DND-41 (cell line): Measurements from ENCODE around the gene CACTIN.
"Not testable (repeated sequence)": the region's sequence is repeated elsewhere in the genome, so short reads cannot be mapped to it uniquely, and the experiment has no call there.

Source experiments
- ATAC-seq: fragments of 200-7000 bp; cut with Tn5 transposase; 3 replicates; pipeline ENCODE4 v1.9.1; 2021; ENCODE audit warnings: low read depth; ENCODE audit not compliant: insufficient read depth
- DNase-seq: peaks from one replicate; pipeline ENCODE4 v3.0.0-alpha.2; 2020
- H2AFZ ChIP-seq: 2 replicates; pipeline ENCODE4 v1.6.0; 2012; ENCODE audit warnings: low read depth, low read length
- H3K27ac ChIP-seq: 2 replicates; pipeline ENCODE4 v1.5.1; 2012; ENCODE audit warnings: low read length, inconsistent platforms
- H3K27me3 ChIP-seq: fragments of 200-600 bp; sonication (generic); 2 replicates; pipeline ENCODE4 v1.6.0; 2012; ENCODE audit warnings: low read length, mild to moderate bottlenecking, inconsistent platforms; ENCODE audit not compliant: insufficient read depth, poor library complexity
- H3K36me3 ChIP-seq: 2 replicates; pipeline ENCODE4 v1.5.1; 2012; ENCODE audit warnings: low read length, inconsistent platforms; ENCODE audit not compliant: insufficient read depth
- H3K4me1 ChIP-seq: 2 replicates; pipeline ENCODE4 v1.5.1; 2012; ENCODE audit warnings: mild to moderate bottlenecking, low read length; ENCODE audit not compliant: insufficient read depth
- H3K4me2 ChIP-seq: 2 replicates; pipeline ENCODE4 v1.6.0; 2012; ENCODE audit warnings: mild to moderate bottlenecking, moderate library complexity, low read length, inconsistent platforms; ENCODE audit not compliant: insufficient read depth
- H3K4me3 ChIP-seq, 2 experiments: fragments of 200-600 bp in 1 of 2; shearing (Covaris generic) in 1 of 2; 2 replicates each; pipeline ENCODE4 v1.5.1; 2012 to 2016; ENCODE audit warnings: inconsistent platforms in 2 of 2, low read length in 2 of 2, mild to moderate bottlenecking in 2 of 2, low read depth in 1 of 2, moderate library complexity in 1 of 2
- H3K79me2 ChIP-seq: 2 replicates; pipeline ENCODE4 v1.6.0; 2012; ENCODE audit warnings: low read length, inconsistent platforms; ENCODE audit not compliant: insufficient read depth
- H3K9ac ChIP-seq: 2 replicates; pipeline ENCODE4 v1.6.0; 2012; ENCODE audit warnings: low read depth, mild to moderate bottlenecking, inconsistent platforms, low read length, moderate library complexity
- H3K9me3 ChIP-seq: 2 replicates; pipeline ENCODE4 v1.5.1; 2012; ENCODE audit warnings: low read length, moderate library complexity, mild to moderate bottlenecking, inconsistent platforms; ENCODE audit not compliant: insufficient read depth, severe bottlenecking
- H4K20me1 ChIP-seq: 2 replicates; pipeline ENCODE4 v1.6.0; 2012; ENCODE audit warnings: low read length; ENCODE audit not compliant: insufficient read depth
- CTCF ChIP-seq: IDR thresholded peaks from 2 replicates; pipeline ENCODE4 v1.5.1; 2012; ENCODE audit warnings: borderline replicate concordance, low read length, moderate library complexity, mild to moderate bottlenecking; ENCODE audit not compliant: poor library complexity, severe bottlenecking; ENCODE audit errors: extremely low read depth
- EZH2 ChIP-seq: IDR thresholded peaks from 3 replicates; pipeline ENCODE4 v1.6.1; 2012; ENCODE audit warnings: borderline replicate concordance, low read depth, mild to moderate bottlenecking, moderate library complexity, low read length, inconsistent platforms; ENCODE audit not compliant: severe bottlenecking

The CACTIN gene

GRCh38 chr19:3632098-3632497 lies 5.5 kb upstream of the CACTIN start:
- H3K27ac ChIP-seq: no peak overlapping the region
- DNase-seq (no peak), ATAC-seq (no peak)
- no peak overlapping the region for H3K4me3 ChIP-seq
- no peaks in the 10 kb centered on the region for H3K27me3 ChIP-seq
- no peaks in the 10 kb centered on the region for H3K9me3 ChIP-seq
- H3K9ac ChIP-seq: no peak overlapping the region
- H2AFZ ChIP-seq: no peak overlapping the region
- H3K36me3 ChIP-seq: peaks cover 22% of the 10 kb centered on the region
- peaks cover 4% of the 10 kb centered on the region for H3K4me1 ChIP-seq
- no peaks in the 10 kb centered on the region for H3K79me2 ChIP-seq
- no peak overlapping the region for H3K4me2 ChIP-seq
- peaks cover 3% of the 10 kb centered on the region; the same call in 1 of the 2 replicates for H4K20me1 ChIP-seq
- TF ChIP-seq CTCF (no peak), EZH2 (no peak)

DNA sequence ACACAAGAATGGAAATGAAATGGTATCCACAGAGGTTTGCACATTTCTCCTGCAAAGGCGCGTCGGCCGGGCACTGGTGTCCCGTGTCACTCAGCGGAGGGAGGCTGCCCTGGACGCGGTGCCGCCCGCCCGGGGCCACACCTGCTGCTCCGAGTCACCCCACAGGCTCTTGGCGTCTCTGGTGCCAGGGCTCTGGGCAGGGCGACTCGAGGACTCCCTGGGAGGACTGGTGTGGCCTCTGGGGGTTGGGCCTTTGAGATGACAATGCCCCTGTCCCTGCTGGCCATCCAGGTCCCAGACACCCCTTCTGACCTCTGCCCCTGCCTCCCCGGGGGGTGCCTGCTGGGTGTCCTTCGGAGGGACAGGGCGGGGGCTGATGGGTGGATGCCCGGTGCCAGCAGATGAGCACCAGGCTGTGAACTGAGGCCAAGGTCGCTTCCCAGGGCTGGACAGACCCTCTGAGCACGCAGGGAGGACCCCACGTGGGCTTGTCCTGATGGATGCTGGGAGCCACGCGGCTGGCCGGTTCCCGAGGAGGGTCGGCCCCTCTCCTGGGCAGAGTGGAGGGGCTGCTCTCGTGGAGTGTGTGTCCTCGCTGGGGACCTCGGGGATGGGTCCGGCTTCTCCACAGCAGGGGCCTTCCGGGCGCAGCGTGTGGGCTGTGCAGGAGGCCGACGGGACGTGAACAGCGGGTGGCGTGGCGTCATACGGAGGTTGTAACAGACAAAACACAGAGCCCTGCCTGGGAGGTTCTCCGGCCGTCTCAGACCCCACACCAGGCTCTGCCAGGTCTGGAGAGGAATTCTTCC lies 4.7 kb upstream of the CACTIN start:
- Histone ChIP-seq H3K9me3 (no peaks in the 10 kb centered on the region), H3K27ac (no peak overlapping the region), H3K4me2 (no peak overlapping the region), H3K79me2 (peaks cover 4% of the 10 kb centered on the region), H3K9ac (no peak overlapping the region), H3K36me3 (peaks cover 19% of the 10 kb centered on the region), H2AFZ (no peak overlapping the region), H3K4me1 (peaks cover 8% of the 10 kb centered on the region), H3K4me3 (no peak overlapping the region), H3K27me3 (no peaks in the 10 kb centered on the region), H4K20me1 (peaks cover 6% of the 10 kb centered on the region; the same call in 1 of the 2 replicates)
- ATAC-seq (no peak), DNase-seq (no peak)
- no peak for TF ChIP-seq CTCF
- TF ChIP-seq EZH2: no peak

- not testable (repeated sequence) for H3K4me2 ChIP-seq, H3K27ac ChIP-seq, H3K27me3 ChIP-seq, ATAC-seq, H3K9me3 ChIP-seq, H3K9ac ChIP-seq, DNase-seq, H3K4me3 ChIP-seq, H2AFZ ChIP-seq
- peaks cover 27% of the 10 kb centered on the region for H3K36me3 ChIP-seq
- H3K4me1 ChIP-seq: peaks cover 33% of the 10 kb centered on the region
- H4K20me1 ChIP-seq: peaks cover 24% of the 10 kb centered on the region
- H3K79me2 ChIP-seq: peaks cover 29% of the 10 kb centered on the region
These were observed 2.2 kb upstream of the CACTIN start for GRCh38 chr19:3628766-3629165.

GRCh38 chr19:3627351-3627723 lies 747 bp upstream of the CACTIN start:
- Histone ChIP-seq H3K4me3 (peak overlapping the region in 1 of 2 experiments; percentile 38; a peak in 2 of 4 replicates), H3K36me3 (peaks cover 31% of the 10 kb centered on the region), H3K9ac (peak overlapping the region; percentile 2; the same call in 1 of the 2 replicates), H3K27me3 (no peaks in the 10 kb centered on the region), H3K4me1 (peaks cover 35% of the 10 kb centered on the region), H2AFZ (peak overlapping the region; percentile 36), H3K79me2 (peaks cover 29% of the 10 kb centered on the region), H3K4me2 (peak overlapping the region; percentile 94), H4K20me1 (peaks cover 27% of the 10 kb centered on the region), H3K27ac (peak overlapping the region; percentile 13; the same call in 1 of the 2 replicates), H3K9me3 (no peaks in the 10 kb centered on the region)
- TF ChIP-seq EZH2 (no peak), CTCF (no peak)
- DNase-seq: no peak
- no peak for ATAC-seq
